Ishikawa (cell line): ENCODE data around the gene LLGL2.

Source experiments
- CEBPB ChIP-seq: IDR thresholded peaks from 2 replicates; pipeline ENCODE4 v1.6.1; 2012
- EP300 ChIP-seq: IDR thresholded peaks from 2 replicates; pipeline ENCODE4 v1.6.1; 2012; ENCODE audit warnings: borderline replicate concordance
- RAD21 ChIP-seq: IDR thresholded peaks from 2 replicates; pipeline ENCODE4 v1.6.1; 2012; ENCODE audit warnings: low read depth
- USF1 ChIP-seq: IDR thresholded peaks from 2 replicates; pipeline ENCODE4 v1.6.1; 2012
- YY1 ChIP-seq: IDR thresholded peaks from 2 replicates; pipeline ENCODE4 v1.6.1; 2012; ENCODE audit warnings: low read depth

GRCh38 chr17:75505152-75505409 lies 20.4 kb upstream of the LLGL2 start:
- no peak for TF ChIP-seq EP300
- TF ChIP-seq USF1 = no peak
- no peak for TF ChIP-seq RAD21
- TF ChIP-seq YY1 = no peak
- TF ChIP-seq CEBPB = no peak
